ENCODE results near the gene PUM2.

PUM2 gene

GRCh38 chr2:20220806-20221554 lies 129.7 kb downstream of the PUM2 start:
- H3K36me3 ChIP-seq (ENCODE audit: control insufficient read depth, insufficient read depth, low read length), result no peaks in the 10 kb centered on the region
- no peaks in the 10 kb centered on the region for H3K9me3 ChIP-seq (ENCODE audit: control insufficient read depth, low read length)
- H3K4me1 ChIP-seq (ENCODE audit: control insufficient read depth, insufficient read depth, low read length, poor library complexity, severe bottlenecking), result peaks cover 13% of the 10 kb centered on the region
- H3K27ac ChIP-seq (ENCODE audit: insufficient read depth, low read length, poor library complexity, severe bottlenecking), result no peak overlapping the region
- no peak for DNase-seq
- no peak overlapping the region for H3K4me3 ChIP-seq (ENCODE audit: insufficient read depth, low read depth, low read length, poor library complexity, severe bottlenecking)
- H3K27me3 ChIP-seq (replicated peaks; ENCODE audit: control insufficient read depth, insufficient read depth, low read length, poor library complexity, severe bottlenecking), result peaks cover 11% of the 10 kb centered on the region

GRCh38 chr2:20219763-20220380 lies 130.8 kb downstream of the PUM2 start:
- Histone ChIP-seq H3K4me3 (ENCODE audit: insufficient read depth, low read depth, low read length, poor library complexity, severe bottlenecking) (no peak overlapping the region), H3K36me3 (ENCODE audit: control insufficient read depth, insufficient read depth, low read length) (no peaks in the 10 kb centered on the region), H3K9me3 (ENCODE audit: control insufficient read depth, low read length) (no peaks in the 10 kb centered on the region), H3K27ac (ENCODE audit: insufficient read depth, low read length, poor library complexity, severe bottlenecking) (no peak overlapping the region), H3K4me1 (ENCODE audit: control insufficient read depth, insufficient read depth, low read length, poor library complexity, severe bottlenecking) (peaks cover 6% of the 10 kb centered on the region), H3K27me3 (replicated peaks; ENCODE audit: control insufficient read depth, insufficient read depth, low read length, poor library complexity, severe bottlenecking) (peaks cover 5% of the 10 kb centered on the region)
- DNase-seq, result no peak

GRCh38 chr2:20218331-20219320 lies 132.0 kb downstream of the PUM2 start:
- DNase-seq, result no peak
- Histone ChIP-seq H3K4me3 (ENCODE audit: insufficient read depth, low read depth, low read length, poor library complexity, severe bottlenecking) (no peak overlapping the region), H3K9me3 (ENCODE audit: control insufficient read depth, low read length) (no peaks in the 10 kb centered on the region), H3K4me1 (ENCODE audit: control insufficient read depth, insufficient read depth, low read length, poor library complexity, severe bottlenecking) (peaks cover 4% of the 10 kb centered on the region), H3K36me3 (ENCODE audit: control insufficient read depth, insufficient read depth, low read length) (no peaks in the 10 kb centered on the region), H3K27ac (ENCODE audit: insufficient read depth, low read length, poor library complexity, severe bottlenecking) (no peak overlapping the region), H3K27me3 (replicated peaks; ENCODE audit: control insufficient read depth, insufficient read depth, low read length, poor library complexity, severe bottlenecking) (peaks cover 5% of the 10 kb centered on the region)

GRCh38 chr2:20217041-20217970 lies 133.3 kb downstream of the PUM2 start:
- H3K4me3 ChIP-seq (ENCODE audit: insufficient read depth, low read depth, low read length, poor library complexity, severe bottlenecking), result no peak overlapping the region
- H3K36me3 ChIP-seq (ENCODE audit: control insufficient read depth, insufficient read depth, low read length), result no peaks in the 10 kb centered on the region
- no peaks in the 10 kb centered on the region for H3K9me3 ChIP-seq (ENCODE audit: control insufficient read depth, low read length)
- no peak for DNase-seq
- no peak overlapping the region for H3K27ac ChIP-seq (ENCODE audit: insufficient read depth, low read length, poor library complexity, severe bottlenecking)
- no peaks in the 10 kb centered on the region for H3K27me3 ChIP-seq (replicated peaks; ENCODE audit: control insufficient read depth, insufficient read depth, low read length, poor library complexity, severe bottlenecking)
- no peaks in the 10 kb centered on the region for H3K4me1 ChIP-seq (ENCODE audit: control insufficient read depth, insufficient read depth, low read length, poor library complexity, severe bottlenecking)

GRCh38 chr2:20216130-20217025 lies 134.3 kb downstream of the PUM2 start:
- H3K27ac ChIP-seq (ENCODE audit: insufficient read depth, low read length, poor library complexity, severe bottlenecking), result no peak overlapping the region
- H3K4me3 ChIP-seq (ENCODE audit: insufficient read depth, low read depth, low read length, poor library complexity, severe bottlenecking), result no peak overlapping the region
- H3K4me1 ChIP-seq (ENCODE audit: control insufficient read depth, insufficient read depth, low read length, poor library complexity, severe bottlenecking), result no peaks in the 10 kb centered on the region
- H3K36me3 ChIP-seq (ENCODE audit: control insufficient read depth, insufficient read depth, low read length), result no peaks in the 10 kb centered on the region
- no peaks in the 10 kb centered on the region for H3K27me3 ChIP-seq (replicated peaks; ENCODE audit: control insufficient read depth, insufficient read depth, low read length, poor library complexity, severe bottlenecking)
- H3K9me3 ChIP-seq (ENCODE audit: control insufficient read depth, low read length), result no peaks in the 10 kb centered on the region
- DNase-seq, result no peak

- Histone ChIP-seq H3K27ac (ENCODE audit: insufficient read depth, low read length, poor library complexity, severe bottlenecking) (no peak overlapping the region), H3K27me3 (replicated peaks; ENCODE audit: control insufficient read depth, insufficient read depth, low read length, poor library complexity, severe bottlenecking) (no peaks in the 10 kb centered on the region), H3K9me3 (ENCODE audit: control insufficient read depth, low read length) (no peaks in the 10 kb centered on the region), H3K36me3 (ENCODE audit: control insufficient read depth, insufficient read depth, low read length) (no peaks in the 10 kb centered on the region), H3K4me3 (ENCODE audit: insufficient read depth, low read depth, low read length, poor library complexity, severe bottlenecking) (no peak overlapping the region), H3K4me1 (ENCODE audit: control insufficient read depth, insufficient read depth, low read length, poor library complexity, severe bottlenecking) (no peaks in the 10 kb centered on the region)
- DNase-seq, result no peak
Observed at GRCh38 chr2:20215183-20216040, 135.2 kb downstream of the PUM2 start.

- no peaks in the 10 kb centered on the region for H3K9me3 ChIP-seq (ENCODE audit: control insufficient read depth, low read length)
- no peaks in the 10 kb centered on the region for H3K4me1 ChIP-seq (ENCODE audit: control insufficient read depth, insufficient read depth, low read length, poor library complexity, severe bottlenecking)
- no peak overlapping the region for H3K4me3 ChIP-seq (ENCODE audit: insufficient read depth, low read depth, low read length, poor library complexity, severe bottlenecking)
- H3K36me3 ChIP-seq (ENCODE audit: control insufficient read depth, insufficient read depth, low read length), result no peaks in the 10 kb centered on the region
- no peak for DNase-seq
- H3K27ac ChIP-seq (ENCODE audit: insufficient read depth, low read length, poor library complexity, severe bottlenecking), result no peak overlapping the region
- no peaks in the 10 kb centered on the region for H3K27me3 ChIP-seq (replicated peaks; ENCODE audit: control insufficient read depth, insufficient read depth, low read length, poor library complexity, severe bottlenecking)
Observed at GRCh38 chr2:20214566-20215182, 136.0 kb downstream of the PUM2 start.
